CD4-positive, alpha-beta T cell treated with Interleukin-2 at 100 ng/mL for 4 hours (primary cell): Measurements from ENCODE around the gene PIWIL1.

ENCODE experiments used
- DNase-seq: peaks from one replicate; pipeline ENCODE4 v3.0.0-alpha.2; 2020; ENCODE audit warnings: low spot score

PIWIL1 gene

DNA sequence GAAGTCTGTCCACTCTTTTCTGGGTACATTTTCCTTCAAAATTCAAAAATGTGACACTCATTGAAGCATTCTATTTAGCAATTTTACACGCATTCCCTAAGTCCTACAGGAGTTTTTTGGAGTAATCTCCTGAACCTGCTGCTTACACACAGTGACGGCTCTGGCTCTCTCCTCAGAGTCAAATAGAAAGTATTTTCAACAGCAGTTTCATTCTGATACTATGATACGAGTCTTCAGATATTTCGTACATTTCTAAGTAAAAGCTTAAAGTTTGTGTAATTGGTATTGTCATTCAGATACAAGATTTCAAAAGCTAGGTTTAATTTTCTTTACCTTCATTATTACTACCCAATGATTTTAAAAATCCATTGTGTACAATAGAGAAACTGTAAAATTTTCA lies 36.4 kb downstream of the PIWIL1 start:
- DNase-seq = no peak

DNA sequence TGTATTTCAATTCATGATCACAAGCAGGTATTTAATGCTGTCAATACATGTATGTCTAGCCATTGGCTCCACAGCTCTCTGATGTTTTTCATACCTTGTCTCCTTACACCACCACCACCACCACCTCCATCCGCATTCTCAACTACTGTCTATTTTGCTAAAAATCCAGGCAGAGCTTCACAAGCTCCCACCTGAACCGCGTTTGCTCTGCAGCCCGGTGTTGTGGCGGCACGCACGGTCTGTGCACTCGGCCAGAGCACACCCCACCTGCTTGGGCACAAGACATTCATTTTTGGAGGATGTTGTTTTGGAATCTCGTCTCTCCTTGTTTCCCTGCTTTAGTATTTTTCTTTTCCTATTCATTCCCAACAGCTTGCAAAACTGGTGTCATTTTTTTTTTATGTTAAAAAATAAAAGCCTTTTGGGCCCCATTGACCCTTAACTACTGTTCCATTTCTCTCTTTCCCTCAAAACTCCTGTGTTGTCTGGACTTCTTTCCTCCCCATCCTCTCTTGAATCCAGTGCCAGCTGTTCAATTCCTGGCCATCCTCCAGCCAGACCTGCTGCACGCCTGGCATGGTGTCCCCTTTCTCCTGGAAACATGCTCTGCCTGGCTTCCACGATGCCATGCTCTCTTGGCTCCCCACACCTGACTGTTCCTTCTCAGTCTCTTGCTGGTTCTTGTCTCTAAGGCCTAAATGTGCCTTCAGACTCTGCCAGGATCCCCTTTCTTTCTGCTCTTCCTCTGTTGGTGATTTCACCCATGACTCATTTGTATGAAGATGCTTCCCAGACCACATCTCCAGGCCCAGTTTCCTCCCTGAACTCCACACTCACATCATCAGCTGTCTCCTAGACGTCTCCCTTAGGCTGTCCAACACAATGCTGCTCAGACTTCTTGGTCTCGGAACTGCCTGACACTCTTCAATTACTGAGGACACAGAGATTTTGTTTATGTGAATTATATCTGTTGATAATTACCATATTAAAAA lies 37.9 kb downstream of the PIWIL1 start:
- no peak for DNase-seq

DNA sequence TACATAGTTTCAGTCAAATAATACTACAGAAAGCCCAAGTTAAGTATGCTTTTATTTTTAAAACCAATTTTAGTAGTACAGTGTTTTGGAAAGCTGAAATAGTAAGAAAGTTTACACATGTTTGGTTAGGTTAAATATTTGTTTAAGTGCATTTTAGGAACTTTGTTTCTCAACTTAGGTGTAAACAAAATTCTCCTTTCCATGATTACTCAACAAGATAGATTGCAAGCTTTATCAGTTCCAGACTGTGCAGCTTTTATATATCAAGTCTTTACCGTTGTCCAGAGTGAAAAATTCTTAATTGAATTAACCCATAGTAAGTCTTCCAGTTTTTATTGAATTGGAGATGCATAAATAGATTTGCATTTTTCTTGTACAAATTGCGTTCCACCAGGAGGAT lies 45.1 kb downstream of the PIWIL1 start:
- DNase-seq = no peak

DNA sequence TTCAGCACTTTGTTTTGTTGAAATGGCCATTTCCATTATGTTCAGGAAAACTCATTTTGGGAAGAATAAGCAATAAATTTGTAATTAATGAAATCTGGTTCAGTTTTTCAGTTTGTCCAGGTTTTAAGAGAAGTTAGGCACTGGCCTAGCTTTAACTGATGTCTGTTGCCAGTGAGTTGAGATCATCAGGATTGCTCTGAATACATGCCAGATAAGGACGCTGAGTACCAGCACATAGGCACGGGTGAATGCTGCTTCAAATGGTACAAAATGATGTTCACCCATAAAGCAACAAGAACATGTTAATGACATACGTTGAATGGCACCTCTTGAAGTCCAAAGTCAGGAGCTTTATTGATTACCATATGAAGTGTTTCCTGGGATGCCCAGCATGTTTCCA lies 46.5 kb downstream of the PIWIL1 start:
- no peak for DNase-seq

DNA sequence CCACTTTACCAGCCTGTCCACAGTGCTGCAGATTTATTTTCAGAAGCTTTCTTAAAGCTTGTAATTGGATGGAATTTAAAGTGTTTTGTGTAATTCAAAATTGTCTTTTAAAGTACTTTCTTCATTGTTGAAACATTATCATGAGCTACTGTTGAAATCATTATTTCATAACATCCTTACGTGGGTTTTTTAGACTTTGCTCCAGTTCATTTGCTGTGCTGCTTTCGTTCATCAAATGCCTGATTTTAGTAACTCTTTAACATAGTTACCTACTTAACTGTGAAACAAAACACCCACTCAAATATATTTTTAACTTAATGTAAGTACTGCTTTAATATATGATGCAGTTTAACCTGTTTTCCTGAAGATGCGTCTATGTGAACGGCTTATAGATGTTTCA lies 47.5 kb downstream of the PIWIL1 start:
- no peak for DNase-seq

DNA sequence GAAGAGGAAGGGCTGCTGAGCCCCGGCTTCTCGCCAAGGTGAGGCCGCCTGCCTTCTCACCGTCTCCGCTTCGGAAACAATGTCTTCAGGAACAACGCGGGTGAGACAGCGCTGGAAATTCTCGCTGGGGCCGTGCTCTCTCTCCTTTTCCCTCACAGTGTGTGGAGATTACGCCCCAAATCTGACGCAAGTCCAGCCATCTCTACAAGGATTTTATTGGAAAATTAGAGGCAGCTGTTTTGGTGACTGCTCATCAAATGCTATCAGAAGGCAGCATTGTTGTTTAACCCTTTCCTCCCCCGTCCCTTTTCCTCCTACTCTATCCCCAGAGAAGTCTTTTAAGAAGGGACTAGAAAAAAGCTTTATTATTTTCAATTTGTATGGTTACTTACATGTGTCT lies 53.5 kb downstream of the PIWIL1 start:
- no peak for DNase-seq

DNA sequence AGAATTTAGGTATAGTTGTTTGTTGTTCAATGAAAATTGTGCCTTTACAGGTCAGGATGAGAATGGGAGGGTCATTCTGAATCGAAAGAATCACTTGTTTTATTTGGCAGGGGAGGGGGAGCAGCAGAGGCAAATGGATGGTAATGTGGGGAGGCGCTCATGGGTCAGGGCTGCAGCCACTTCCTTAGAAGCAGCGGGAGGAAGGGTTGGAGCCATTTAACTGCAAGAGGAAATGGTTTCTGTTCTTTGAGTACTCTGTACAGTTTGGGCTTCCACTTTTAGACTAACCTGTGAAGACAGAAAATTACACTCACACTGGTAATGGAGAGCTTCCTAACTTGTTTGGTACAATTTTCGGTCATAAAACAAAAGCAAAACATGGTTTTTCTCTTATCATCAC lies 57.2 kb downstream of the PIWIL1 start:
- no peak for DNase-seq

DNA sequence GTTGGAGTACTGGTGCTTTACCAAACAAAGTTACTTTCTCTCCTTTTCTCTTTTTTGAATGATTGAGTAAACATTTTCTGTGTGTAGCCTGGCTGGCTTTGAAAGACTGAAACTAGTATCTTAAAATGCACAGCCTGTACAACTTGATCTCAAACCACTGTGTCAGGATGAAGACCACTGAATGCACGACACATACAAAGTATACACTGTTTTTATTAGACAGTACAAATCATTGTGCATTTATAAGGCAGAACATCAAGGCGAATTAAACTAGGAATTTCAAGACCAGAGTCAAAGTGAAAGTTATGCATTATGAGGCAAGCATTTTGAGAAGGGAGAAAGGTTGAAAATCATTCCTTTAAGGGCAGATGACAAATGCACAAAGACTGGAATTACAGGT lies 59.0 kb downstream of the PIWIL1 start:
- no peak for DNase-seq

DNA sequence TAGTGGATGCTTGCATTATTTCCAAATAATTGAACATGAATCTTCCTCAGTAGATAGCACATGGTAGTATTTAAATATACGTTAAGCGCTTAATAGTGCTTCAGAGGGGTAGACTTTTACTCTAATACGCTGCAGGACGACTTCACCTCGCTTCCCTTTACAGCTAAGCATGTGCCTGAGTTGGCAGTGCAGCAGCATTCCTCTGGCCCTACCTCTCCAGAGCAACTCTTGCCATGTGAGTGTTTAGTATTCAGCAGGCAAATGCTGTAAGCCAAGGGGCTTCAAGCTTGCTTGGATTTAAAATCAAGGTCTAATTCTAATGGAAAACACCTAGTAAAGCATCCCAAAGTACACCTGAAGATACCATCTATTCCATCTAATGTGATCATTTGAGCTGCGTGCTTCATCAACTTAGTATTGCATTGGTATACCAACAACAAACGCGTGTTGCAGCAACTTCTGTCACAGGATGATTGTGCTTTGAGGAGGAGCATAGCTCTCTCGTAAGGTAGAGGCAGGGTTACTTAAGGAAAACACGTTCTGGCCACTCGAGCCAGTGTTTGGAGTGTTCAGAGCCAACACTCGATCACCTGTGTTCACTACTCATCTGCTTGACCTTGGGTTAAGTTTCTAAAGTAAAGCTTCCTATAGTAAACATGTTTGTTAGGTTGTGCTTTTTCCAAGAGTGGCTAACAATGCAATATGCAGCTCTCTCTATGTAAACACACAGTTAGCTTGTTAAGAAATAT lies 60.6 kb downstream of the PIWIL1 start:
- DNase-seq = no peak

DNA sequence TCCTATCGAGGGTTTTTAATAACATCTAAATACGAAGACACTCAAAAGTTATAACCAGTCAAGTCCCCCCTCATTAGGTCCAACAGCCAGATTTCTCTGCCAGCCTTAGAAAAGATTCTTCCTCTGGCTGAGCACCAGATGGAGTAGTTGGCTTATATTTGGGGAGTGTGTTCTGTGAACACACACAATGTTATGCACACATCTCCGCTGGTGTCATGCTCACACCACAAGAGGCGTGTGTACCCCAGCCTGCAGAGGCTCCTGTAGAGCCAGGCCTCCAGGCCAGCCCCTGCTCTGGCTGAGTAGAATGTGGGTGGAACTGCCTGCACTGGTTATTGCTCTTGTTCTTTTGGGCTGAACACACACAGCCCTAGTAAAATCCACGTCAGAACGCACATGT lies 64.0 kb downstream of the PIWIL1 start:
- no peak for DNase-seq

DNA sequence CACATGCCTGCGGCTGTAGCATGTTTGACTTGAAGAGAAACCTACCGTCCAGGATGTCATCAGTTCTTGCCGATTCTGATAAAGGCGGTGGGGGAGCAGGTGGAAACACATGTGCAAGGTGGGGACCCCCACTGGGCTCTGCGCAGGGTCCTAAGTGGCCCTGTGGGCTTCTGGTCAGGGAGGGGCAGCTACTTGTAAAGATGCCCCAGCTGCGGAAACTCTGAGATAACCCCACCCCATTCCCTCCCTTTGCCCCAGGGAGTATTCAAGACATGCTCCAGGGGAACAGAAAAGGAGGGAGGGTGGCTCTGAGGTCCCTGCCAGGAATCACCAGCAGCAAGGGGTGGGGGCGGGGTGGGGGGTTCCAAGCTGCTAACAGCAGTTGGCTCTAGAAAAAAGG lies 67.6 kb downstream of the PIWIL1 start:
- no peak for DNase-seq

DNA sequence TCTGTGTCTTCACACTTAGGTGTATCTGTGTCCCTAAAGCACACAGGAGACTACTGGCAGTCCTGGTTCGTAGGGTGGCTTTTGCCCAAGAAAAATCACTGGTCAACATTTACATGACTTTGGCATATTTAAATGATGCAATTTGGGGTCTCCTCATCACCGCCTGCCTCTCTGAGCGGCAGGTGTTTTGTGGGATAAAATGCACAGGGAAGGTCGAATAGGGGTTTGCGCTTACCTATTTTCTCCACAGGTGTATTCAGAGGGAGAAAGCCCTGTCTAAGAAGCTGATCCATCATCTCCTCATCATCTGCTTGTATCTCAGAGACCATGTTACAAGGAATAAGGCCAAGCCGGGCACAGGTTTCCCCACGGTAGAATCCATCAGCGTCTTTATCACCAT lies 74.7 kb downstream of the PIWIL1 start:
- DNase-seq = no peak

DNA sequence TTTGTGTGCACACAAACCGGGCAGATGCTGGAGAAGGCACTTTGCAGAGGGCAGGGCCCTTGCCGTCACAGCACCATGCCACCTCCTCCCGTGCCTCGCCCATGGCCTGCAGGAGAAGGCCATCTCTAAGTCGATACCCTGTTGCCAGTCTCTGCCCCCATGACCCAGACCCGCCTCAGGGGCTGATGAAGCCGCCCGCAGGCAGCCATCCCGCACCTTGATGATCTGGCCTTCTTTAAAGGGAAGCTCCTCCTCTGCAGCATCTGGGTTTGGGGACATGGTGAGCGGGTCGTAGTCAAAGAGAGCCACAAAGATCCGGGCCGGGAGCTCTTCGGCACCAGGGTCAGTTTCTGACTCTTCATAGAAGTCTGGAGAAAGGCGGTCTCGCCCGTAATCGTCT lies 76.2 kb downstream of the PIWIL1 start:
- DNase-seq = no peak

DNA sequence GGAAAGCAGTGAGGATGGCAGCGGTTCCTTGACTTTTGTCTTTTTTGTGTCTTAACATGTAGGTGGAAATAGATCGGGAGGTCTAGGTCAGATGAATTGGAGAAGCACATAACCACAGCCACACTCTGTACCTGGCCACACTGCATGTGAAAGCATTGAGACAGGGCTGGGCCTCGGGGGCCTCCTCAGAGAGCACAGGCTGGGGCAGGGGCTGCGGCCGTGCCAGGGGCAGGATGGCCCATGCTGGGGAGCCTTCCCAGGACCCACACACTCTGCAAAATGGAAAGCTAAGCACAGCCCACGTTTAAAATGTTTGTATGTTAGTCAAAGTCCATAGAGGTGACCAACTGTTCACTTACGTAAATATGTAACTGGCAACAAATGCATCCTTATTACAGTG lies 76.7 kb downstream of the PIWIL1 start:
- no peak for DNase-seq

DNA sequence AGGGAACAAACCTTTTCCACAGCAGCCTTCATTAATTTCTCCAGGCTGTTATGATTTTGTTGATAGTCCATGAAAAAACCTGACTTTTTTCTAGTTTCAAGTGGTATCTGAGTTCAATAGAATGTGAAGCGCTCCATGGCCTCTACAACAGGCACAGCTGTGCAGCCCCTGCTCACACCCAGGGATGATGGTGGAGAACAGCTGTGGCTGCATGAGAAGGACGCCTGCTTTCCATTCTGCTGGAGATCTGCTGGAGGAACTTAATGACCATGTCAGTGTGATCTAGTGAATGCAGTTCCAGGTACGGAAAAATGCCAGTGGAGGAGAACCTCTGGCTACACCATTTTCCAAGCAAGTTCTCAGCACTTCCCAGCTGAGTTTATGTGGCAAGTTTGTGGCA lies 80.6 kb downstream of the PIWIL1 start:
- DNase-seq = no peak

DNA sequence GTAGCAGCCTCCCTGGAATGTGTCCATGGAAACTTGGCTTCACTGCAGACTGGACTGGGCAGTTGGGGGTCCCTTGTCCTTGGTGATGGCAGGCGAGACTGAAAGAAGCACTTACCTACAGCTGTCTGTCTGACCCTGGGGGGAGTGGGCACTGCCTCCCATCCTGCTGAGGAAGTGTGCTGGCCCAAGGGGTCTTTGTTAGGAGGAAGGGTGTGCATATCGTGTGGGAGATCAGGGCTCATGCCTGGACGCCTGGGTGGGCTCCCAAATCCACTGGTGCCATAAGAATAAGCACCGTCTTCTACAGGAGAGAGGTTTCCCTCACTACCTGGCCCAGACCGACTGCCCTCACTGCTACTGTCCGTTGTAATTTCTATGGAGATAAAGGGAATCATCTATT lies 81.4 kb downstream of the PIWIL1 start:
- DNase-seq = no peak

DNA sequence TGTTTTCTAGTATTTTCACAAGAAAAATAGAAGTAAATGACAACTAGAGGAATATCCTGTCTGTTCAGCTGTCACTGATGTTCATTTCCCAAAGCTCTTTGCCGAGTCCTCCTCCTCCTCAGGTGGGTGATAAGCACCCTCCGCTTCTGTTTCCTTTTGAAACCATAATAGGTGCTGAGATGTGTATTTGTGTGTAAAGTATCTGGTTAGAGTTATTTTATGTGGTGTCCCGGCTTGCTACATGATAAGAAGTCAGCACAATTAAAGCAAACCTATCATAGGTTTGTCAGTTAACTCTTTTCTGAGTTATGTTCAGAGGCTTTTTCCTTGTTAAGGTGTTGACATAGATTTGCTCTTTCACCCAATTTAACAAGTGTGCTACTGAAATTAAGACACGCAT lies 82.4 kb downstream of the PIWIL1 start:
- no peak for DNase-seq

DNA sequence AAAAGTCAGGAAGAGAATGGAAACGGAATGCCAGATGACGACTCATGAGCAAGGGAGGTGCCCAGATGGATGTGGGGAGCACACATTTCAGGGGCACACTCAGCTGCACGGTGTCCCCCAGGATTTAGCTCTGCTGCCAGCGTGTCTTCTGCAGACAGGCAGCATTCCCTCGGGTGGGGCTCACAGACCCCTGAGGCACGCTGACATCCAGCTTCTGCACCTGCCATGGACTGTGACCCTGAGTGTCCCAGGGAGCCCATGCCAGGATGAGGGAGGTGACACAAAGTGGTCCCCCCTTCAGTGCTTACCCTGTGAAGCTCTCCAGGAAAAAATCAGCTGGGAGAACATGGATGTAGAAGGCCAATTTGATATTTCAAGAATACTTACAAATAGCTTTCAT lies 84.2 kb downstream of the PIWIL1 start:
- no peak for DNase-seq
